ENCODE measurements around the gene CDH22.

Gene CDH22

DNA sequence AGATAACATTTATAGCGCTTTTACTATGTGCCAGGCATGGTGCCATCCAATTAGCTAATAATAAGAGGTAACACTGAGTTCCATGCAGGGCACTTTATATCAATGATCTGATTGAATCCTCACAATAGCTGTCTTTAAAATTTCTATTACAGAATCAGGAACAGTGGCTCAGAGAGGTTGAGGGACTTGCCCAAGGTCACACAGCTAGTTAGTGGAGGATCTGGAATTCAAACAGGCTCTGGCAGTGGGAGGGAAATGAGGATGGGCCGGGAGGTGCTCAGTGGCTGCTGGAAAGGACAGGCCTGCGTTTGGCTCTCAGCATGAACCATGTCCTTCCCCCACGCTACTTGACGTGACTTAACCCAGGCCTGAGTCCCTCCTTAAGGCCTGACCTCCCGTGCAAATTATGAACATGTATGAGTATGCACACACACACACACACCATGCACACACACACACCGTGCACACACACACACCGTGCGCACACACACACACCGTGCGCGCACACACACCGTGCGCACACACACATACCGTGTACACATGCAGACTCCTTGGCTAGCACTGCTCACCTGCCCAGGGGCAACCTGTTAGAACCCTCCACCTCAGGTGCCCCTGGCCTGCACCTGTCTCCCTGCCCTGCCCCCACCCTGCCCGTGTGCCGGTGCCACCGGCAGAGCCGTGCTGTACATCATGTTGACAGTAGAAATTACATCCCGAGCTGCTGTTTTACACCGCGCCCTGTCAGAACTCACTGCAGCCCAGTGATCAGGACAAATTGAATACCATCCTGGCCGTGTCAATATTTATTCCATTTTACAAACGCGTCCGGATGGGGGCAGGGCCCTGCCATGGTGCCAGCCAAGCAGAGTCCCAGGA, 43.7 kb downstream of the CDH22 start:
- TF ChIP-seq TAF1 (IDR thresholded peaks at IDR 0.05; ENCODE audit: low read depth) (no peak), ZBTB7A (IDR thresholded peaks at IDR 0.05; ENCODE audit: low read depth) (no peak)

GRCh38 chr20:46261456-46262253, 46.6 kb downstream of the CDH22 start:
- TF ChIP-seq TAF1 (IDR thresholded peaks at IDR 0.05; ENCODE audit: low read depth) = no peak
- peak; percentile 78 for TF ChIP-seq REST (IDR thresholded peaks at IDR 0.05; ENCODE audit: low read depth)
- TF ChIP-seq NFIC (IDR thresholded peaks at IDR 0.05) = no peak
- no peak for TF ChIP-seq TCF12 (IDR thresholded peaks at IDR 0.05; ENCODE audit: low read depth)
- TF ChIP-seq TEAD4 (IDR thresholded peaks at IDR 0.05) = no peak

DNA sequence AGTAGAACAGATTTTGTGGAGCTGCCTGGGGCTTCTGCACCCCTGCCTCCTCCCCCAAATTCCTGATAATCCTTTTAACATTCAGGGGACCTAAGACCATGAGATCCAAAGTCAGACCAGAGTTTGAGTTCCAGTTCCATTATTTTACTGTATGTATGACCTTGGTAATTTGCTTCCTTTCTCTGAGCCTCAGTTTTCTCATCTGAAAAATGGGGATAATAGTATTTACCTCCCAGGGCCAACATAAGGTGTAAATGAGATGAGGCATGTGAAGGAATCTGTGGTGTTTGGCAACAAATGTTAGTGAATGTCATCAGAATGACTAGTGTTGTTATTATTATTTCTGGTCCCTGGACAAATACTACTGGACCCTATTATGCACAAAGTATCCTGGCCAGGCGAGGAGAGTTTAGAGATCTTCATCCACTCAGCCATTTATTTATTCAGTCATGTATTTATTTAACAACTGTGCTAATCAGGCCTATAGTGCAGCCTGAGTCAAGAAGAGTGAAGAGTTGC, 47.3 kb downstream of the CDH22 start:
- TF ChIP-seq USF1 (IDR thresholded peaks at IDR 0.05) = no peak
- TF ChIP-seq TAF1 (IDR thresholded peaks at IDR 0.05; ENCODE audit: low read depth) = no peak
- TF ChIP-seq REST (IDR thresholded peaks at IDR 0.05; ENCODE audit: low read depth) = no peak
- no peak for TF ChIP-seq YY1 (IDR thresholded peaks at IDR 0.05; ENCODE audit: low read depth)
- TF ChIP-seq, protein P1, sequence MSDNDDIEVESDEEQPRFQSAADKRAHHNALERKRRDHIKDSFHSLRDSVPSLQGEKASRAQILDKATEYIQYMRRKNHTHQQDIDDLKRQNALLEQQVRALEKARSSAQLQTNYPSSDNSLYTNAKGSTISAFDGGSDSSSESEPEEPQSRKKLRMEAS (IDR thresholded peaks at IDR 0.05) = no peak
- TF ChIP-seq TCF12 (IDR thresholded peaks at IDR 0.05; ENCODE audit: low read depth) = no peak
- no peak for TF ChIP-seq EGR1 (IDR thresholded peaks at IDR 0.05)
- no peak for TF ChIP-seq TEAD4 (IDR thresholded peaks at IDR 0.05)
- no peak for TF ChIP-seq CEBPB (IDR thresholded peaks at IDR 0.05)
- TF ChIP-seq NFIC (IDR thresholded peaks at IDR 0.05) = no peak
- TF ChIP-seq RAD21 (IDR thresholded peaks at IDR 0.05; ENCODE audit: low read depth) = no peak
- no peak for TF ChIP-seq ZBTB7A (IDR thresholded peaks at IDR 0.05; ENCODE audit: low read depth)
- TF ChIP-seq EP300 (IDR thresholded peaks at IDR 0.05; ENCODE audit: borderline replicate concordance) = no peak
- TF ChIP-seq FOXM1 (IDR thresholded peaks at IDR 0.05; ENCODE audit: borderline replicate concordance, low read depth) = no peak
- no peak for TF ChIP-seq CREB1 (IDR thresholded peaks at IDR 0.05; ENCODE audit: low read depth)

- no peak for TF ChIP-seq EP300 (IDR thresholded peaks at IDR 0.05; ENCODE audit: borderline replicate concordance)
- TF ChIP-seq, protein P1 (IDR thresholded peaks at IDR 0.05) = no peak
- TF ChIP-seq CEBPB (IDR thresholded peaks at IDR 0.05) = no peak
- no peak for TF ChIP-seq TCF12 (IDR thresholded peaks at IDR 0.05; ENCODE audit: low read depth)
- TF ChIP-seq TAF1 (IDR thresholded peaks at IDR 0.05; ENCODE audit: low read depth) = no peak
- TF ChIP-seq EGR1 (IDR thresholded peaks at IDR 0.05) = no peak
- no peak for TF ChIP-seq NFIC (IDR thresholded peaks at IDR 0.05)
Observed at GRCh38 chr20:46260480-46260879, 47.8 kb downstream of the CDH22 start.

- TF ChIP-seq CEBPB (IDR thresholded peaks at IDR 0.05) (no peak), REST (IDR thresholded peaks at IDR 0.05; ENCODE audit: low read depth) (no peak), ZBTB7A (IDR thresholded peaks at IDR 0.05; ENCODE audit: low read depth) (no peak), TCF12 (IDR thresholded peaks at IDR 0.05; ENCODE audit: low read depth) (no peak), TAF1 (IDR thresholded peaks at IDR 0.05; ENCODE audit: low read depth) (no peak), FOXM1 (IDR thresholded peaks at IDR 0.05; ENCODE audit: borderline replicate concordance, low read depth) (no peak), EGR1 (IDR thresholded peaks at IDR 0.05) (no peak), YY1 (IDR thresholded peaks at IDR 0.05; ENCODE audit: low read depth) (no peak), RAD21 (IDR thresholded peaks at IDR 0.05; ENCODE audit: low read depth) (no peak), CREB1 (IDR thresholded peaks at IDR 0.05; ENCODE audit: low read depth) (no peak), EP300 (IDR thresholded peaks at IDR 0.05; ENCODE audit: borderline replicate concordance) (no peak)
- TF ChIP-seq, protein P1 (IDR thresholded peaks at IDR 0.05) = no peak
Observed at GRCh38 chr20:46259260-46259859, 48.9 kb downstream of the CDH22 start.
